GM12892 (cell line): ENCODE data around the gene TRMT1.
A peak's percentile ranks its signal among the peaks of the same experiment; 100 is the strongest.

ENCODE experiments used
- POLR2A ChIP-seq: IDR thresholded peaks from 2 replicates; pipeline ENCODE4 v1.6.1; 2011; ENCODE audit warnings: low read depth, low read length, control low read depth
- POLR2AphosphoS5 ChIP-seq: IDR thresholded peaks from 2 replicates; pipeline ENCODE4 v1.6.1; 2011; ENCODE audit warnings: low read depth, low read length, control low read depth
- TAF1 ChIP-seq: IDR thresholded peaks from 2 replicates; pipeline ENCODE4 v1.6.1; 2011; ENCODE audit warnings: low read depth, mild to moderate bottlenecking, control low read depth, low read length, borderline replicate concordance

DNA sequence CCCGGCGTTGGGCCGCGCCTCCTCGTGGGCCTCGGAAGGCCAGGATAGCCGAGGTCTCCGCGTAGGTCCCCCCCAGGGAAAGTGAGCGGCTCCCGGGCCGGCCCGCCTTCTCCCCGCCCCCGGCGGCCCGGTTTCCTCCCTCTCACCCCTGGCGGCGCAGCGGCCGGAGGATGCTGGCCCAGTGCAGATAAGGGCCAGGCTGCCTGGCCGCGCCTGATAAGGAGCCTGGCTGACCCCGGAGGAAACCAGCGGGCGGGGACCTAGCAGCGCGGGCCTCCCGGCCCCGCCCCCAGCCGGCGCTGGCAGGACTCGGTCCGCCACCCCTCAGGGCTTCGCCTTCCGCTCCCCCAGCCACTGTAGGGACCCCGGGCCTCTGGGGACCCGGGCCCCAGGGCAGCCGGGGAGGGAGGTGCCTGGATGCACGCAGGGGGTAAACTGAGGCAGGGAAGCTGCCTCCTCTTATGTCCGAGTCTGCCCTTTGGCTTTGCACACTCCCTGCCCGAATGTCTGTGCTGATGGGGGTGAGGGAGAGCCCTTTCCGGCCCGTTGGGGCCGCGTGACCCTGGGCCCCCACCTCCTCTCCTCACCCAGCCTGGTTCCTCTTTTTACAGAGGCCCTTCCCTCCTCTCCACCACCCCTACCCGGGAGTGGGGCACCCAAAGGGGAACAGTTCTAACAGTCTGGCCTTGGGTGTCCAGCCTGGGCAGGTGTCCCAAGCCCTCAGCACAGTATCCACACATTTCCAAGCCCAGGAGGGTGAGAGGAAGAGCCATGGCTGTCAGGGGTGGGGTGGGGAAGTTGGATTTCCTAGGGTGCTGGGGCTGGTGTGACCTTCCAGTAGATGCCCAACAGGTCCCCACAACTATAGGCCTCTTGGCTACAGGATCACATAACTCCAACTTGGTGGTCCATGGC is 13.6 kb downstream of the TRMT1 start, which contains the start of gene LYL1:
- TF ChIP-seq POLR2A (peak; percentile 46; the same call in 1 of the 2 replicates), TAF1 (no peak), POLR2AphosphoS5 (no peak; the same call in none of the 2 replicates)
